Limb (tissue), 2 donors: Measurements from ENCODE around the gene CFTR.
"Not testable (repeated sequence)": the region's sequence is repeated elsewhere in the genome, so short reads cannot be mapped to it uniquely, and the experiment has no call there.

ENCODE experiments used
- DNase-seq, 2 donors: peaks; one replicate each; pipeline ENCODE4 v3.0.0-alpha.2; 2016; ENCODE audit errors: extremely low spot score in 2 of 2

Gene CFTR

GRCh38 chr7:117495308-117495707 lies 15.5 kb downstream of the CFTR start:
- no peak for DNase-seq

GRCh38 chr7:117502331-117502730 lies 22.5 kb downstream of the CFTR start:
- DNase-seq: no peak

- DNase-seq: no peak
Observed at GRCh38 chr7:117505238-117505637, 25.4 kb downstream of the CFTR start.

GRCh38 chr7:117508676-117509075 lies 28.9 kb downstream of the CFTR start:
- DNase-seq: no peak

GRCh38 chr7:117517194-117517593 lies 37.4 kb downstream of the CFTR start:
- DNase-seq: not testable (repeated sequence)

DNA sequence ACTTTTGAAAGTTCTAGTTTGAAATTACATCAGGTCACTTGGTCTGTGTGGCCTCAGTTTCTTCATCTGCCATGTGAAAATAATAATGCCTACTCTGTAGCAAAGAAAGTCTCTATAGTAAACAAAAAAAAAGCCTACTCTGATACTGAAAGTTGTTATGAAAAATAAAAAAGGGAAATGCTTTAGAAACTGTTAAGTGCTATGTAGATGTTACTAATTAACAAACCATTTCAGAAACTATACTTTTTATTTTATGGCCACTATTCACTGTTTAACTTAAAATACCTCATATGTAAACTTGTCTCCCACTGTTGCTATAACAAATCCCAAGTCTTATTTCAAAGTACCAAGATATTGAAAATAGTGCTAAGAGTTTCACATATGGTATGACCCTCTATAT lies 50.6 kb downstream of the CFTR start:
- no peak for DNase-seq

- no peak for DNase-seq
Observed at GRCh38 chr7:117531595-117532244, 51.9 kb downstream of the CFTR start.

- no peak for DNase-seq
Observed at GRCh38 chr7:117538053-117538452, 58.2 kb downstream of the CFTR start.

- DNase-seq: no peak
Observed at GRCh38 chr7:117544061-117544460, 64.2 kb downstream of the CFTR start.

DNA sequence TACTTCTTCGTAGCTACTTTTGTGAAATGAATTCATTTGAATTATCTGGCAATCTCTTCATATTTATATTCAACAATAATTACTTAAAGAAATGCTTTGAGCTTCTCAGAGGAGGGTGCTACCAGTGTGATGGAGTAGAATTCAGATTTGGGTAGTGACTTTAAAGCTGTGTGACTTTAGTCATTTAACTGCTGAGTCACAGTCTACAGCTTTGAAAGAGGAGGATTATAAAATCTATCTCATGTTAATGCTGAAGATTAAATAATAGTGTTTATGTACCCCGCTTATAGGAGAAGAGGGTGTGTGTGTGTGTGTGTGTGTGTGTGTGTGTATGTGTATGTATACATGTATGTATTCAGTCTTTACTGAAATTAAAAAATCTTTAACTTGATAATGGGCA lies 68.2 kb downstream of the CFTR start:
- no peak for DNase-seq

DNA sequence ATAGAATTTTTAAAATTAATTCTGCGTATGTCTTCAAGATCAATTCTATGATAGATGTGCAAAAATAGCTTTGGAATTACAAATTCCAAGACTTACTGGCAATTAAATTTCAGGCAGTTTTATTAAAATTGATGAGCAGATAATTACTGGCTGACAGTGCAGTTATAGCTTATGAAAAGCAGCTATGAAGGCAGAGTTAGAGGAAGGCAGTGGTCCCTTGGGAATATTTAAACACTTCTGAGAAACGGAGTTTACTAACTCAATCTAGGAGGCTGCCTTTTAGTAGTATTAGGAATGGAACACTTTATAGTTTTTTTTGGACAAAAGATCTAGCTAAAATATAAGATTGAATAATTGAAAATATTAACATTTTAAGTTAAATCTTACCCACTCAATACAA lies 70.8 kb downstream of the CFTR start:
- no peak for DNase-seq

GRCh38 chr7:117552660-117553059 lies 72.8 kb downstream of the CFTR start:
- DNase-seq: no peak

DNA sequence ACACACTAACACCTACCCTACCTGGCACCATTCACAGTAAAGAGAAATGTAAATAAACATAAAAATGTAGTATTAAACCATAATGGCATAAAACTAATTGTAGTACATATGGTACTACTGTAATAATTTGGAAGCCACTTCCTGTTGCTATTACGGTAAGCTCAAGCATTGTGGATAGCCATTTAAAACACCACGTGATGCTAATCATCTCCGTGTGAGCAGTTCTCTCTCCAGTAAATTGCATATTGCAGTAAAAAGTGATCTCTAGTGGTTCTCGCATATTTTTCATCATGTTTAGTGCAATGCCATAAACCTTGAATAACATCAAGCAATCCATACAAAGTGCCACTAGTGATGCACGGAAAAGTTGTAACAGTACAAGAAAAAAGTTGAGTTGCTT lies 75.4 kb downstream of the CFTR start:
- no peak for DNase-seq

DNA sequence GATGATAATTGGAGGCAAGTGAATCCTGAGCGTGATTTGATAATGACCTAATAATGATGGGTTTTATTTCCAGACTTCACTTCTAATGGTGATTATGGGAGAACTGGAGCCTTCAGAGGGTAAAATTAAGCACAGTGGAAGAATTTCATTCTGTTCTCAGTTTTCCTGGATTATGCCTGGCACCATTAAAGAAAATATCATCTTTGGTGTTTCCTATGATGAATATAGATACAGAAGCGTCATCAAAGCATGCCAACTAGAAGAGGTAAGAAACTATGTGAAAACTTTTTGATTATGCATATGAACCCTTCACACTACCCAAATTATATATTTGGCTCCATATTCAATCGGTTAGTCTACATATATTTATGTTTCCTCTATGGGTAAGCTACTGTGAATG lies 79.6 kb downstream of the CFTR start:
- no peak for DNase-seq

DNA sequence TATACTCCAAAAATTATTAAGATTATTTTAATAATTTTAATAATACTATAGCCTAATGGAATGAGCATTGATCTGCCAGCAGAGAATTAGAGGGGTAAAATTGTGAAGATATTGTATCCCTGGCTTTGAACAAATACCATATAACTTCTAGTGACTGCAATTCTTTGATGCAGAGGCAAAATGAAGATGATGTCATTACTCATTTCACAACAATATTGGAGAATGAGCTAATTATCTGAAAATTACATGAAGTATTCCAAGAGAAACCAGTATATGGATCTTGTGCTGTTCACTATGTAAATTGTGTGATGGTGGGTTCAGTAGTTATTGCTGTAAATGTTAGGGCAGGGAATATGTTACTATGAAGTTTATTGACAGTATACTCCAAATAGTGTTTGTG lies 80.2 kb downstream of the CFTR start:
- DNase-seq: no peak

DNA sequence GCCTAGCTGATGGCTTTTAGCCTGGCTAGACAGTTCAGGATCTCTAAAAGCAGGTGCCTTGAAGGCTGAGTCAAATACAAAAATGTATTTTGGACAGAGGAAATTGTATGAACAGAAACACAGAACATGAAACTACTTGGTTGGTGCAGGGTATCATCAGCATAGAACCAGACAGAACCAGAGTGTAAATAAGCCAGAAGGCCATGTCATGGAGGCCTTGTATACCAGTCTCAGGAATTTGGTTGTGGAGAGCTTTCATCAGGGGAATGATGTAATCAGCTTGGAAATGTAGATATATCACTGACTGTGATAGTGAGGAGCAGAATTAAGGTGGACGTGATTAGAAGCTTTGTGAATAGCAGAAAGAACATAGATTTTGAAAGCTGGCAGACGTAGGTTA lies 82.9 kb downstream of the CFTR start:
- DNase-seq: no peak

DNA sequence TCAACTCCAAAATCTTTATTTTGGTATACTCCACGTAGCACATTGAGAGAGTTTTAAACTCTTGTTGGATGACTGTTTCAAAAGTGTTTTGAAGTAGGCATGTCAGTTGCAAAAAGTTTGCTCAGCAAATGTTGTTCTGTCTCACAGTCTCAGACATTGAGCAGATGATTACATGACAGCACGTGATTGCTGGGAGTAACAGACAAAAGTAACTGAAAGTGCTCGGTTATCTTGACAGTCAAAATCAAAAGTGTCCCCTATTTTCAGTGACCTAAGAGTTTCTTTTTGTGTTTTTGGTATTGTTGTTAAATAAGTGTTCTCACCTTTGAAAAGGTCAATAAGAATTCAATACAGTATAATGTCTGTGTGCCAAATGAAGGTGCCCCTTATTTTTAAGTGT lies 84.3 kb downstream of the CFTR start:
- DNase-seq: no peak

DNA sequence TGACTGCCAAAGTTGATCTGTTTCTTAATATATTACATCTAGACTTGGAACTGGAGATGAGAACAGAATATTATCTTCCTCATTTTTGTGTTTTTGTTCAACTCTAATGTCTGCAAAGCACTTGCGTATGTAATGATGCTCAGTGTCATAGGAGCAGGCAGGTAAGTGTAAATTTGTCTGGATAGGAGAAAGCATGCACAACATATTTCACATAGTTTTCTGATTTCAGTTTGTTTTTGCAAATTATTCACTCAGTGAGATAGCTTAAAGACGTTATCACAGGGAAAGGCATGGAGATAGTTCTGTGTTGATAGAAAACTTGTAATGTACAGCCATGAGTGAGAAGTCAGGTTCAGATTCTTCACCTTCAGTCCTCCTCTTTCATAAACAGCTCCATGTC lies 84.8 kb downstream of the CFTR start:
- no peak for DNase-seq

- no peak for DNase-seq
Observed at GRCh38 chr7:117565226-117565625, 85.4 kb downstream of the CFTR start.

GRCh38 chr7:117567781-117568180 lies 88.0 kb downstream of the CFTR start:
- DNase-seq: no peak

- no peak for DNase-seq
Observed at GRCh38 chr7:117572856-117573620, 93.2 kb downstream of the CFTR start.

DNA sequence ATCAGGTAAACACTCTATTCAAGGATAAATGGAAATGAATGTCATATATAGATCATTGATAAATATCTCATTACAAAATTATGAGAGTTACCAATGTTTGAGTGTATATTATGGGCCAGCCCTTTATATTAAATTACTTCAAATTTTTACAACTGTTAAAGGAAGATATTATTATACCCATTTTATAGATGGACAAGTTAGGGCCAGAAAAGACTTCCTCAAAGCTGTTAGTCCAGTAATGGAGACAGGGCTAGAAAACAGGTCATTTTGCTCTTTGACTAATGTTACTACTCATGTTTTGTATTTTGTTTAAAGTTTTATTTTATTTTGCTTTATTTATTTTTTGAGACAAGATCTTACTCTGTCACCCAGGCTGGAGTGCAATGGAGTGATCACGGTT lies 101.6 kb downstream of the CFTR start:
- DNase-seq: no peak

DNA sequence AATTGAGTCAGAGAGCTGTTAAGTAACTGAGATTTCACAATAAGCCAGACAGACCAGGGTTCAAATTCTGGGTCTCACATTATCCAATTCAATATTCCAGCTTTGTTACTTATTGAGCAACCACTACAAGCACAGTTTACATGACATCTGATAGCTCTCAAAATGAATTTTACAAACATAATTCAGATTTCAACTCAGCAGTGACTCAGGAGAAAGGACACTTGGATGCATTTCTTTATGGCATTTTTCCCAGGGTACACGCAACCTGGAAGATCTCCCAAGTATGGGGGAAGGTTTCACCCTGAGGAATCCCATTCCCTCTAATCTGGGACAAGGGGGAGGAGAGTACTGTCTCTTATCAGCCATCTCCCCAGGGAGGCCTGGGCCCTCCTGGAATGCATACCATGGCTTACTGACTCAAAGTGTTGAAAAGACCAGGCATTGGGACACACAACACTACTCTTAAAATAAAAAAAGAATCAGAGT lies 102.4 kb downstream of the CFTR start:
- DNase-seq: no peak
